GM18520 (cell line): ENCODE data around the gene CMIP.

ENCODE experiments used
- ATAC-seq: cut with Tn5 transposase; IDR thresholded peaks from one replicate; pipeline ENCODE4 v1.9.1; 2021; ENCODE audit not compliant: unreplicated experiment

Gene CMIP

DNA sequence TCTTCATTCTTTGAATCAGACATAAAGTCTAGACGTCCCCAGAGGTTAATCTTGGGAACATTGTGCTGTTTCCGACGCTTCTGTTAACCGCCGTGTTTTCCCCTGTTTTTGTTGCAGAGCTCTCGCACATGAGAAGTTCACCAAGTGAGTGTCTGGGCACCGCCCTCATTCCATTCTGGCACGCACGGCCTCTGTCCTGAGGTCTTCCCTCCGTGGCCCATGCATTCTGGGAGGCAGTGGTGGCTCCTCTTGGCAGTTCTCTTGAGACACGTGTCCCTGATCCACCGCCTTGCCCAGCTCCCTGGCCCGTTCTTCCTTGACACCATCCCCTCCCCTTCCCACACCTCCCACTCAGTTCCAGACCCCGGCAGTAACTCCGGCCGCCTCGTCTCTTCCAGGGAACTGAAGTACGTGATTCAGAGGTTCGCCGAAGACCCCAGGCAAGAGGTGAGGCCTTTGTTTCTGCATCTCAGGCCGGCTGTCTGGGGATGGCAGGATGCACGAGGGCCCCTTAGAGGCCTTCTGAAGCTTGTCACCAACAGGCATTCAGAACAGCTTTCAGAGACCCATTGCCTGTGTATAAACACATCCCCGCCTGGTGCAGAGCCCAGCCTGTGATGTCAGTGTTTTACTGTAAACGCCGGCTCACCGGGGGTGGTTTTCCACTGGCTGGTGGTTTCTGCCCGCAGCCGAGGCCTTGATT lies 248.6 kb downstream of the CMIP start:
- no peak for ATAC-seq

DNA sequence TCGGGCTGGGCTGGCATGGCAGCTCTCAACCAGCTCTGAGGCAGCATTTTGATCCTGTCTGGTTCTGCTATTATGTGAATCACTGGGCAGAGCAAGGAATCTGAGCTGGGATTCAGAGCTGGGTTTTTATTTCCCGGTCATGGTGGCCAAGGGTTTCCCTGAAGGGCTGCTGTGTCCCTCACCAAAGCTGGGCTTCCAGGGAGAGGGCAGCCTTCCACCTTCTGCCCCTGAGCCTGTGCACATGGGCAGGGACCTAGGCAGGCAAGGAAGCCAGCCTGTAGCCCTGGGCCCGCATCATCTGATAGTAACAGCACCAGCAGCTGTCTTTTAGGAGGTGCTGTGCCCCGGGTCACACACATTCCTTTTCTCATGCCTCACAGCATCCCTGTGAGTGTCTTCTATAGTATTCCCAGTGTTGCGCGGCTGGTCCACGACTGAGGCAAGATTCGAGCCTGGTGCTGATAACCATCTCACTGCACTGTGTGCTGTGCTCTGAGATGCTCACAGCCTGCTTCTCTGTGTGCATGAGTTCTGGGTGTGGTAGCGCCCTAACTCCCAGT lies 249.2 kb downstream of the CMIP start:
- no peak for ATAC-seq

DNA sequence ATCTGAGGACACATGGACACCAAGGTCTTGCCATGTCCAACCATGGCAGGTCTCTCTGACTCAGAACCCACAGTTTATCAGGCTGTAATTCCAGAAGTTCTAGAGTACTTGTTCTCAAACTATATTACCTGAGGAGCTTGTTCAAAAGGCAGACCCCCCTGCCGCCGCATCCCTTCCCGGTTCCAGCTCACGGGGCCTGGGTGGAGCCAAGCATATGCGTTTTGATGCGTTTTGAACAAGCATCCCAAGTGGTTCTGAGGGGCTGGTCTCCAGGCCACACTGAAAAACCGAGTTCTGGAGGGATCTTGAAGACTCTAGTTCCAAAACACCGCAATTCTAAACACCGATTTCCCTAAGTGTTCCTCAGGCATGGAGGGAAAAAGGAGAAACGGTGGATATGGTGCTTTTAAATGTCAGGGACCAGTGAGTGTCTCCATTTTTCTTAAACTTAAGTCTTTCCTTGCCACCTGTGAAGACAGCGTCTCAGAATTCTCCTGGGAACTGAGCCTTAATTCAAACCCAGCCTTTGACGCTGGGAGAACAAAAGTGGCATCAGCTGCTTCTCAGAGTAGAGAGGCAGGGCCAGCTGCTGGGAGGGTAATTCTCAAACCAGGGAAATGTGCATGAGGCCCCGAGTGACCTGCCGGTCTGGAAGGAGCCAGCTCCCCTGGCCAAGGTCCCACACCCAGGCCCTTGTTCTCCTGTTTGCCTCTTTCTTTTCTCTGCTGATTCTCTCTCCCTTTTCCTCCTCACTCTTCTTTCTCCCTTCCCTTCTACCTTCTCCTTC lies 250.1 kb downstream of the CMIP start:
- ATAC-seq = no peak

DNA sequence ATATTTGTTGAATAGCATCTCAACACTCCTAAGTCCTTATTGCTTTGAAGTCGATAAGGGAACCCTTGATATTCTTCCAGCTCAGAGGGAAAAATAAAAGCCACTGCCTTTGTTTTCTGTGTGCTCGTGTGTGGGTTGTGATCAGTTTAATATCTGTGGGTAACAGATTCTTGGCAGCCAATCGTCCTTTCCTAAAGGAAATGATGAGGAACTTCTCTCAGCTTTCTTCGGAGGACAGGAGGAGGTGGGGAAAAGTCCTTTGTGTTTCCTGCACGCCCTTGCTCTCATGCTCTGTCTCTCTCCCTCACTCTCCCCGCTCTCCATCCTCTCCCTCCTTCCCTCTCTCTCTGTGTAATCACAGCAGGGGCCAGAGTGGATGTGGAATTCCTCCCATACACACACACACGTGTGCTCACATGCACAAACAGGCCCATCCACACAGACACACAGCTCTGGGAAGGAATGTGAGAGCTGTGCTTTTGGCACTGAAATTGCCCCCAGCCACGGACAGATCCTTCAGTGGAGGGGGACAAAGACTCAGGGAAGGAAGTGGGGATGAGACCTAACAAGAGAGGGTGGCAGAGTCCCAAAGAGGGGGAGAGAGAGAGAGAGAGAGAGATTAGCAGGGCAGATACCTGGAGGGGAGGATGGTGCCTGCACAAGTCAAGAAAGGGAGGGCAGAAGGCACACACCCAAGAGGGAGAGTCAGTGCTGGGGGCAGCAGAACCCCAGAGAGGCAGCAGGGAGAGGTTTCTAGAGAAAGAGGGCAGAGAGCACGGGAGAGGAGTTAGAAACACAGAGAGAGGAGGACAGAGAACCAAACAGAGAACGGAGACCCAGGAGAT lies 250.9 kb downstream of the CMIP start:
- ATAC-seq = no peak

DNA sequence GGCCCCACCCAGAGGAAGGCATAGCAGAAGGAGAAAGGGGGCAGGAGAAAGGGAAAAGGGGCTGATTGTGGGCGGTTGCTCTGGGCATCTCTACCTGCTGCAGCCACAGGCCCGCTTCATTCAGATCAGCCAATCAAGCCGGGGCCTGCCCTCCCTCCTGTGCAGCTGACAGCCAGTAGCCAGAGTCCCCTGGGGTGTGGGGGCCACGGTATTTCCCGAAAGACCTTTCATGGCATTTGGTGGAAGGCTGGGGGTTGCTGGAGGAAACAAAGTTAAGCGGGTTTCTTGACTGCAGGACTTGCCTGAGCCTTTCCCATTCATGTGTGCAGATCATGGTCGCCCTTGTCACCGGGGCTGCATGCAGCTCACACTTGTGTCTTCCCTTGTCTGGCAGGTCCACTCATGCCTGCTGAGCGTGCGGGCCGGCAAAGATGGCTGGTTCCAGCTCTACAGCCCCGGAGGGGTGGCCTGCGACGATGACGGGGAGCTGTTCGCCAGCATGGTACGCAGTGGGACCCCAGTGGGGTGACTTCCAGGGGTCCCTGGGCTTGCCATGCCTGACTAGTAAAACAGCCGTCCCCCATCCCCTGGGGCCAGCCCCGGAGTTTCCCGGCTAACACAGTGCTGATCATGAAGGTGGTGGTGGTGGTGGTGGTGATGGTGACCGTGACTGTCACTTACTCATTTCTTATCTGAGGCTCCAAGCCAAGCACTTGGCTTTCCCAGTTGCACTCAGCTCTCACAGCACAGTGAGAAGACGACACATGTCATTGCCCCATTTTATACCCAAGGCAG lies 251.8 kb downstream of the CMIP start:
- no peak for ATAC-seq

DNA sequence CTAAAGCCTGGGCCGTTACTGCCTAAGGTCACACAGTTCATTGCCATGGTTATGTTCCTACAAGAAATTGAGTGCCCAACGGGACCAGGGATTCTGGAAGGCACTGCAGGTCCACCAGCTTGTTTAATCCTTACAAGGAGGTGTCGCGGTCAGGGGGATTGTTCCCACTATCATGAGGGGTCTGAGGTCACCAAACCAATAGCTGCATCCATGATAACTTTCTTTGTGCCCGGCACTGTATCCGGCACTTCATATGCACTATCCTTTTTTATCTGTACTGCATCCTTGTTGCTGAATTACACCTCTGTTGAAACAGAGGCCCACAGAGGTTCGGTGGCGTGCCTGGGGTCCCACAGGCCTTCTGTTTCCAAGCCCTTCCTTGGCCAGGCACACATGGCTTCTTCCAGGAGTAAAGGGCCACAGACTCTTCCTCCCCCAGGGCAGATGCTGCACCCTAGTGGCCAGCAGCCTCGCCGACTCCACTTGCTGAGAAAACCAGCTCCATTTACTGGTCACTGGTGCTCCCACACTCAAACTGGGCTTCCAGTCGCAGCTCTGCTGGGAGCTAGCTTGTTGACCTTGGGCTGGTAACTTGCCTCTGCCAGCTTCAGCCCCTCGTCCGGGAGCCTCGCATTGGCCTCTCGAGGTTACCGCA lies 252.5 kb downstream of the CMIP start:
- ATAC-seq = no peak

DNA sequence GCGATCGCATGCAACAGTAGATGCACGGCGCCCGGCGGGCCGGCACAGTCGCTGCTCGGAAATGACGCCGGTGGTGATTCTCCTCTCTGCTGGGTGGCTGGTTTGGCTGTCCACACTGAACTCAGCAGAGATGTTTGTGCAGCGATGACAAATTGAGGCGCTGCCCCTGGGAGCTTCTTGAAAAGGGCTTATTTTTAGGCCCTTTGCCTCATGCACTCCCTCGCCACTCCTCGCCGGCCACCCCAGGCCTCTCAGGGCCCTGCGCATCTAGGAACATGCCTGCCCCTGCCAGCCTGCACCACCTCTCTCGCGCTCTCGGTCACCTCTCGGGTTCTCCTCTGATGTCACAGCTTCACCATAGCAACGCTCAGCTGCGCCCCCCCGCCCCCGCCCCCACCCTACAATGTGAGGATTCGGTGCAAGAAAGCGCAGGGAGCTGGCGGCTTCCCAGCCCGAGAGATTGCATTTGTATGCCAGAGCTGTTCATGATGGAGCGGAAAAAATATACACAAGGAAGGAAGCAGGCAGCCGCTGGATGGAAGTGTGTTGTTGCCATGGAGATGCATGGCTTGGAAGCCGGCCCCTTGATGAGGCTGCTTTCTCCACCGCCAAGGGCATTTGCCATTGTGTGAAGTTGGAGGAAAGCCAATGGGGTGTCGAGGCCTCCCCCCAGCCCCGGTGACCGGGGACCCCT lies 253.2 kb downstream of the CMIP start:
- no peak for ATAC-seq

DNA sequence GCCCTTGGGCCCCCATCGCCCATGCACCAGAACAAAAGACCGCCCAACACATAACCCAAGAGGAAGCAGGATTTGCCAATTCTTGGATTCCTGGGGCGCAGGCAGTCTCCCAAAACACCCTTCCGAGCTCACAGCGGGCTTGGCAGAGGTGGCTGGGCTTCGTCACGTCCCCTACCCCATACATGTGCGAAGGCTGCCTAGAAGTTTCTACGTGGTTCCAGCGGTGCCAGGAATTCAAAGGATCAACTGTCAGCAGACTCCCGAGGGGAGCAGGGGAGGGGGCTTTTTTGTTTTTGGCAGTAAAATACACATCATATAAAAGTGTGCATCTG lies 253.7 kb downstream of the CMIP start:
- ATAC-seq = no peak

DNA sequence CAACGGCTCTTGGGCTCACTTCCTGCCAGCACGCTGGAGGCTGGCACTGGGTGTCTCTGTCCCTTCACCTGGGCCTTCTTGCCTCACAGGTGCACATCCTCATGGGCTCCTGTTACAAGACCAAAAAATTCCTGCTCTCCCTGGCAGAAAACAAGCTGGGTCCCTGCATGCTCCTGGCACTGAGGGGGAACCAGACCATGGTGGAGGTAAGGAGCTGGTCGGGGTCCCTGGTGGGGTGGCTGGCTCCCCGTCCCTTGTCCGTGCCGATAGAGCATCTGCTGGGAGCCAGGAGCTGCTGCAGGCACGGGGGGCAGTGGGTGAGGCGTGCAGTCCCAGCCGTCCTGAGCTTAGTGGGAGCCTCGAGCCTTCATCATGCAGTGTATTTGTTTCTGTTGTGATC lies 255.0 kb downstream of the CMIP start:
- ATAC-seq = no peak

DNA sequence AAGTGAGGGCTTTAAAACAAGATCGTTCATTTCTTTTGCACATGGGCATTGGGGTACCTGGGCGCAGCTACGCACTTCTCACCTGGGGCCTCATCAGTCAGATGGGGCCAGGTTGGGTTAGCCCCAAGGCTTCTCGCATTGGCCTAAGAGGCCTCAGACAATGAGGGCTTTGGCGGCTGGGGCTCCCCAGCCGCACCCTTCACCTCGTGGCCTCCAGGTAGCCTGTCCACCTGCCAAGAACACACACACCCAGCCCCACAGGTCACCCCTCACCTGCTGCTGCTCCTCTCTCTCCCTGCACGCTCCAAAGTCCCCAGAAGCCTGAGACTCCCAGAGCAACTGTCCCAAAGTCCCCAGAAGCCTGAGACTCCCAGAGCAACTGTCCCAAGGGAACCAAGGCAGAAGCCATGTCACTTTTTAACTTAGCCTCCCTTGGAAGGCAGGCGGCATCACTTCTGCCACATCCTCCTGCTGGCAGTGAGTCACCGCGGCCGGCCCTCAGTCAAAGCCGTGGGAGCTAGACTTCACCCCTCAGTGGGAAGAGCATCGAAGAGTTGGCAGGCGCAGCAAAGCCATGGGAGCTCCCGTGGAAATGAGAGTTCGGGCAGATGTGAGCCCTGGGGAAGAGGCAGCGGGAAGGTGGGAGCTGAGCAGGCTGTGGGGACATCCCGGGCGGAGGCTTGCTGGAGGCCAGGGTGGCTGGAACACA lies 255.6 kb downstream of the CMIP start:
- ATAC-seq = no peak

DNA sequence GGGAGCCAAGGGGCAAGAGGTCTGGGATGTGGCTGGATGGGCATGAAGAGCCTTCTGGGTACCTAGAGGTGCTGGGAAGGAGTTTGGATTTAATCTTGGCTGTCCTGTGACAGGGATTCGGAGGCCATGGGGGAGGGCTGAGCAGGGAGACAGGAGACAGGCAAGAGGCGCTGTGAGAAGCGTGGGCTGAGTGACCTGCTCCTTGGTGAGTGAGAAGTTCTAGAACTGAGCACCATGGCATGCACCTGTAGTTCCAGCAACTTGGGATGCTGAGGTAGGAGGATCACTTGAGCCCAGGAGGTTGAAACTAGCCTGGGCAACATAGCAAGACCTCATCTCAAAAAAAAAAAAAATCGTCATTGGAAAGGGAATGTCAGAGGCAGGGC lies 256.2 kb downstream of the CMIP start:
- ATAC-seq = no peak

DNA sequence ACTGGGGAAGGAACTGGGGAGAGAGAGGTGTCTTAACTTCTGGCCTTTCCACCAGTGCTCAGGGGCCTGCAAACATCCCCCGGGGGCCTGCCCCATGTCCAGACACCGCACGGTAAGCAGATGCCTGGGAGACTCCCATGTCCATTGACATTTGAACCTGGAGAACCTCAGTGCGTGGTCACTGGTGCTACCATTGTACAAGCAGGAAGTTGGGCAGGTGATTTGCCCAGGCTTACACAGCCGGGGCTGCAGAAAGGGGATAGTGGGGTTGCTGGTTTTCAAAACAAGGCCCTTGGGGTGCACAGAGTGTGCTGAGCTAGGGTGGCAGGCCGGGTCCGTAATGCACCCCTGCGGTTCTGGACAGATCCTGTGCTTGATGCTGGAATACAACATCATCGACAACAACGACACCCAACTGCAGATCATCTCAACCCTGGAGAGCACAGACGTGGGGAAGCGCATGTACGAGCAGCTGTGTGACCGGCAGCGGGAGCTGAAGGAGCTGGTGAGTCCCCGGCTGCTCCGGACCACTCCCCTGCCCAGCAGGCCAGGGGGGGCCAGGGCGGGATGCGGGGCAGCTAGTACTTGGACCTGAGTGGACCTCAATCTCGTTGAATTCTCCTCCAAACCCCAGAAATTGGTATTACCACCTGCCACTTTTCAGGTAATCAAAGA lies 256.8 kb downstream of the CMIP start:
- ATAC-seq = no peak

DNA sequence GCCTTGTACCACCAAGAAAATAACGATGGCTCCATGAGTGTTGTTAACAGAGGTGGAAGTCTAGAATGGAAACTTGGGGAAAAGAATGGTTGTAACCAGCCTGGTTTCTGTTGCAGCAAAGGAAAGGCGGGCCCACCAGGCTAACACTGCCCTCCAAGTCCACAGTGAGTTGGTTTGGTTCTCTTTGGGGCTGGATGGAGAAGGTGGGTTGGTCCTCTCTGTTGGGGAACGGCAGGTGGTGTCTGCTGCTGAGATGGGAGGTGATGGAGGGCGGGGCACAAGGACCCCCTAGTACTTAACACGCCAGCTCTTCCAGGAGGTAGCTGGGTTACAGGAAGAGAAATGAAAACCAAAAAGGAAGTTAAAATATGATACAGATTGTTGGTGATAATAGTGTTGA lies 257.9 kb downstream of the CMIP start:
- no peak for ATAC-seq

DNA sequence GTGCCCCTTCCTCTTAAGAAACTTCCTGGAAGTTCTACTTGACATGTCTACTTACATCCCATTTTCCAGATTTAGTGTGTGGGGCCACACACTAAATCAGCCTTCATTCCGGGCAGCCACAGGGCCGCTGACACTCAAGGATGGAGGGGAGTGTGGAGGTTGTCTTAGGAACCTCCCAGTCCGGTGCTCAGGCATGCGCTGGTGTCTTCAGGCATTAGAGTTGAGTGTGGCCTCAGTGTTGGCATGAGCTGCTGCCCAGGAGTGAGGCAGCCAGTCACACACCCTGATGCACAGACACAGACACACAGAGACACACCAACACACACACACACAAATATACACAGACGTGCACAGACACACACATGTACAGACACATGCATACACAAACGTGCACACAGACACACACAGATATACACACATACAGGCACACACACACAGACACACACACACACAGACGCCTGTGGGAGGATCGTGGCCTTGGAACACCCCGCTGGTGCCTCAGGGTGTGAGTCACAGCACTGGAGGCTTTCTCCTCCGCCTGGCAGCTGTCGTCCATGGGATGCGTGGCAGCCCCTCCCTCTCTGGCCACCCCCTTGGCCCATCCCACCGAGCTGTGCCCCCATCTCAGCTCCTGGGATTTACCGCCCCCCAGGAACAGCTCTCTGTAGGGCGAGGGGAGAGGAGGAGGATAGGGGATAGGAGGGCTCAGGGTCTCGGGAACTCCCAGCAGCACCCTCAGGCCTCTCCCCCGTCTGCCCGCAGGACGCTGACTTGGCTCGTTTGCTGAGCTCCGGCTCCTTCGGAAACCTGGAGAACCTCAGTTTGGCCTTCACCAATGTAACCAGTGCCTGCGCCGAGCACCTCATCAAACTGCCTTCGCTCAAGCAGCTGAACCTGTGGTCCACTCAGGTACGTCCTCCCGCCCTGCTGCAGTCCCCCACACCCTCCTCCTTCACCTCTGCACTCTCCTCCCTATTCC lies 258.9 kb downstream of the CMIP start:
- no peak for ATAC-seq

DNA sequence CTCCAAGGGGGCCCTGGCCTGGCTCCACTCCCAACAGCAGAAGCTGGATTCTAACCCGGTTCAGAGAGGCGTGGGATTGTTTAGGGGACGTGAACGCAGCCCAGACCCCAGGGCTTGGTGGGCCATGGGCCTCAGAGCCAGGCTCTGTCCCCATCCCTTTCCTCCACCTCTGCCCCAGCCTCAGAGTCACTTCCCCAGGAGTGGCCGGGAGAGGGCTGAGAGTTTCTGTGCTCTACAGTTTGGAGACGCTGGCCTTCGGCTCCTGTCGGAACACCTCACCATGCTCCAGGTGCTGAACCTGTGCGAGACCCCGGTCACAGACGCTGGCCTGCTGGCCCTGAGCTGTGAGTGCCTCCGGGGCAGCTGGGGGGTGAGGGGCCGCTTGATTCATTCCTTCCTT lies 260.7 kb downstream of the CMIP start:
- no peak for ATAC-seq

DNA sequence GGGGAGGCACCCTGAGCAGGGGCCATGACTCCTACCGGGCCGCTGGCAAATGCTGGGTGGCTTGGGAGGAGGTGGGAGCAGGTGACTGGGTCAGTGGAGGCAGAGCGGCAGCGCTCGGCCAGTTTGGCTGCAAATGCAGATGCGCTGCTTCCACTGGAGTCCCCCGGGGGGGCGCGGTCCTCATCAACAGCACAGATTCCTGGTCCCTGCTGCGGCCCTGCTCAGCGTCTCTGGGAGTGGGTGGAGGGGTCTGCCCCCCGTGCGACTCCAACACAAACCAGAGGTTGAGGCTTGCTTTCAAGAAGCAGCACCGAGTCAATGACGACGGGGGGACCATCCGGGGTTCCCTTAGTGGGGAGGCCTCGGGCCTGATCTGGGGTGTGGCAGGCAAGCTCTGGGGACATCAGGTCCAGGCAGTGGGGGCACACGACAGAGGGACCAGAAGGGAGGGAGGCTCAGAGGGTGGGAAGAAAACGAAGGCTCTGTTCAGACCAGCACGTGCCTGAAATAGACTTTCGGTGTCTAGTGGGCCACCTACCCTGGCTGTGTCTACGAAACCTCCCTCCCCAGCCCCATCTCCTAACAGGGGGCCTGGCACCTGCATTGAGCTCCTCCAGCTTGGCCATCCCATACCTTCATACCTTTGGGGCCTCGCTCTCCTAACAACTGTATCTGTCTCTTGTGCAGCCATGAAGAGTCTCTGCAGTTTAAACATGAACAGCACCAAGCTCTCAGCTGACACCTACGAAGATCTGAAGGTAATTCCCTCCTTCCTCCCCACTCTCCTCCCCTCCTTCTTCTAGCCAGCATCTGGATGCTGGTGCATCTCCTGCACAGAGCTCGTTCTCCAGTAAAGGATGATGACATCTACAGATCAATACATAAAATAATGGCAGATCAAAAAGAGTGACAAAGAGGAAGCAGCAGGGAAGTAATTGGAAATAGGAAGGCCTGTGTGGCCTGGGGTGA lies 262.0 kb downstream of the CMIP start:
- ATAC-seq = no peak
